Measurements from ENCODE around the gene CHST13.

The CHST13 gene

DNA sequence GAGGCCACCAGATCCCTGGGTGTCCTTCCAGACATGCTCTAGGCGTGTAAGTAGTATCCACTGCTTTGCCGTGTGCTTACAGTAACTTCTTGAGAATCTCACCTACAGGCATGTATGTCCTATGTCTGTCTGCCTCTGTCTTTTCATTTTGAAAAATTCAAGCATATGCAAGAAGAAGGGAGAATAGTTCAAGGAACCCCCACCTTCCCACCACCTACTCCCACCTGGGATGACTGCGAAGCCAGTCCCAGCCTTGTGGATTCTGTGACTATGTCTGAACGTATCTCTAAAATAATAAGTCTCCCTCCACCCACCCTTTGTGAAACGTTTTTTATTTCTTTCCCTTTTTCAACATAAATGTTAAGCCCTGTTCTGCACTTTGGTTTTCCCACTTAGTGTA is 15.0 kb downstream of the CHST13 start:
- in situ Hi-C loops (cut with MboI; ENCODE audit: low sequenced_read_pairs, unreplicated experiment): no loop called here
- no peak for DNase-seq (ENCODE audit: low spot score)
- TF ChIP-seq, protein P1, sequence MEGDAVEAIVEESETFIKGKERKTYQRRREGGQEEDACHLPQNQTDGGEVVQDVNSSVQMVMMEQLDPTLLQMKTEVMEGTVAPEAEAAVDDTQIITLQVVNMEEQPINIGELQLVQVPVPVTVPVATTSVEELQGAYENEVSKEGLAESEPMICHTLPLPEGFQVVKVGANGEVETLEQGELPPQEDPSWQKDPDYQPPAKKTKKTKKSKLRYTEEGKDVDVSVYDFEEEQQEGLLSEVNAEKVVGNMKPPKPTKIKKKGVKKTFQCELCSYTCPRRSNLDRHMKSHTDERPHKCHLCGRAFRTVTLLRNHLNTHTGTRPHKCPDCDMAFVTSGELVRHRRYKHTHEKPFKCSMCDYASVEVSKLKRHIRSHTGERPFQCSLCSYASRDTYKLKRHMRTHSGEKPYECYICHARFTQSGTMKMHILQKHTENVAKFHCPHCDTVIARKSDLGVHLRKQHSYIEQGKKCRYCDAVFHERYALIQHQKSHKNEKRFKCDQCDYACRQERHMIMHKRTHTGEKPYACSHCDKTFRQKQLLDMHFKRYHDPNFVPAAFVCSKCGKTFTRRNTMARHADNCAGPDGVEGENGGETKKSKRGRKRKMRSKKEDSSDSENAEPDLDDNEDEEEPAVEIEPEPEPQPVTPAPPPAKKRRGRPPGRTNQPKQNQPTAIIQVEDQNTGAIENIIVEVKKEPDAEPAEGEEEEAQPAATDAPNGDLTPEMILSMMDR (IDR thresholded peaks at IDR 0.05; ENCODE audit: borderline replicate concordance, control extremely low read depth, extremely low read depth, insufficient read depth, missing control alignments): no peak

DNA sequence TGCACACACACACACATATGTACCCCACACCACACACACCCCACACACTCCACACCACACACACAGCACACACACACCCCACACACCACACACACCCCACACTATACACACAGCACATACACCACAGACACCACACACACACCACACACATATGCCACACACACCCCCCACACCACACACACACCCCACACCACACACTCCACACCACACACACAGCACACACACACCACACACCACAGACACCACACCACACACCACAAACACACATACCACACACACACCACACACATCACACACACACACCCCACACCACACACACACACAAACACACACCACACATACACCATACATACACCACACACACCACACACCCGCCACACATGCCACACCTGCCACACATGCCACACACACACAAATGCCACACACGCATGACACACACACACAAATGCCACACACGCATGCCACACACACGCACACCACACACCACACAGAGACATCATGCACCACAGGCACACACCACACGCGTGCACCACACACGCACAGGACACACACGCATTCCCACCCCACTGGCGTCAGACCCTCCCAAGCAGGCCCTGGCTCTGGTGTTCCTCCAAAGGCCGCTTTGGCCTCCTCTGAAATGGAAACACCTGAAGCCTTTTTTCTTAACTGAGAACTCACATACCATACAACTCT is 15.7 kb downstream of the CHST13 start:
- in situ Hi-C loops (cut with MboI; ENCODE audit: low sequenced_read_pairs, unreplicated experiment): no loop called here
- no peak for DNase-seq (ENCODE audit: low spot score)
- TF ChIP-seq, protein P1 (IDR thresholded peaks at IDR 0.05; ENCODE audit: borderline replicate concordance, control extremely low read depth, extremely low read depth, insufficient read depth, missing control alignments): no peak

DNA sequence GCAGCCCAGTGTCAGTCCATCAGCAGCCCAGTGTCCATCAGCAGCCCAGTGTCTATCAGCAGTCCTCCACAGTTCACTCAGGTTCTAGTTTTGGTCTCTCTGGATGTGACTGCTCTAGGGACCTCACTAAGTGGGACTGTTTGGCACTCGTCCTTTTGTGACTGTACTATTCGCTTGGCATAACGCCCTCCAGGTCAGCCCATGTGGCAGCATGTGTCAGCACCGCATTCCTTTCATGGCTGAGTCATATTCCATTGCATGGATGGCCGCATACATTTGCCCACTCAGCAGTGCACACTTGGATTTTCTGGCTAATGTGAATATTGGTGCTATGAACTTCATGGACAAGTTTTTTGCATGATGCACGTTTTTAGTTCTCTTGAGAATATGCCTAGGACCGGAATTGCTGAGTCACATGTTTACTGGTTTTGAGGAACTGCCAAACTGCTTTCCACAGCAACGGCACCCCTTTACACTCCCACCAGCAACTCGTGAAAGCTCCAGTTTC is 16.4 kb downstream of the CHST13 start:
- DNase-seq (ENCODE audit: low spot score): no peak
- TF ChIP-seq, protein P1 (IDR thresholded peaks at IDR 0.05; ENCODE audit: borderline replicate concordance, control extremely low read depth, extremely low read depth, insufficient read depth, missing control alignments): no peak
- in situ Hi-C loops (cut with MboI; ENCODE audit: low sequenced_read_pairs, unreplicated experiment): no loop called here

DNA sequence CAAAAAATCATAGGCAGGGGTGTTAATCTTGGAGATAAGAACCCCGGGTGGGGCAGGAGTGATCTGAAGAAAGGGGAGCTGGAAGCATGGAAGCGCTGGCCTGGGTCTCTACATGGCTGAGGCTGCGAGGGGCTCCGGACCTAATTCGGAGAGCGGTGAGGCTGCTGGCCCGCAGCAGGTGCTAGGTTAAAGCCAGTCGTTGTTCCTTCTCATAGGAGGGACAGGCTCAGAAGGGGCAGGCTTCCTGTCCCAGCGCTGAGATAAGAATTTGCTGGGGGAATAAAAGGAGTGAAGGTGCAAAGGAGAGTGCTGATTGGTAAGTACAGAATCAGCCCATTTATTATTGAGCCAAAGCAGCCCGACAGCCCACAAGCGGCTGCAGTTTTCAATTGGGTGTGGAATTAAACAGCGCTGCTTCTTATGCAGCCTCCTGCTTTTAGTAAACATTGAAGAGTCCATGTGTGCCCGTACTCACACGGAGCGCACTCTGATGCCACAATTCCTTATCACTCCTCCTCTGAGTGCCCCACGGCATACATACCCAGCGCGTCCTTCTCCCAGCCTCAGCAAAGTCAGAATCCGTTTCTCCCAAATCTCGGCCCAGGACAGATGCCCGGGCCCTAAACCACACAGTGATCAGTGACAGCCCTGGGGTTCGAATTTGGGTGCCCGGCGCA is 17.1 kb downstream of the CHST13 start:
- DNase-seq (ENCODE audit: low spot score): no peak
- in situ Hi-C loops (cut with MboI; ENCODE audit: low sequenced_read_pairs, unreplicated experiment): no loop called here
- TF ChIP-seq, protein P1 (IDR thresholded peaks at IDR 0.05; ENCODE audit: borderline replicate concordance, control extremely low read depth, extremely low read depth, insufficient read depth, missing control alignments): no peak

DNA sequence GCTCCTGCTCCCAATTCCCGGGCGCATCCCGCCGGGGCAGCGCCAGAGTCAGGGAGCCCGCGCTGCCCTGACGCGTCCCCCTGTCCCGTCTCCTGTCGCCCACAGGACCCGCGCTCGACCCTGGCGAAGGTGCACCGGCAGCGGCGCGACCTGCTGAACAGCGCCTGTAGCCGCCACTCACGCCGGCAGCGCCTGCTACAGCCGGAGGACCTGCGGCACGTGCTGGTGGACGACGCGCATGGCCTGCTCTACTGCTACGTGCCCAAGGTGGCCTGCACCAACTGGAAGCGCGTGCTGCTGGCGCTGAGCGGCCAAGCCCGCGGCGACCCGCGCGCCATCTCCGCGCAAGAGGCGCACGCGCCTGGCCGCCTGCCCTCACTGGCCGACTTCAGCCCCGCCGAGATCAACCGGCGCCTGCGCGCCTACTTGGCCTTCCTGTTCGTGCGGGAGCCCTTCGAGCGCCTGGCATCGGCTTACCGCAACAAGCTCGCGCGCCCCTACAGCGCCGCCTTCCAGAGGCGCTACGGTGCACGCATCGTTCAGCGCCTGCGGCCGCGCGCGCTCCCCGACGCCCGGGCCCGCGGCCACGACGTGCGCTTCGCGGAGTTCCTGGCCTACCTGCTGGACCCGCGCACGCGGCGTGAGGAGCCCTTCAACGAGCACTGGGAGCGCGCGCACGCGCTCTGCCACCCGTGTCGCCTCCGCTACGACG is 17.8 kb downstream of the CHST13 start:
- no peak for DNase-seq (ENCODE audit: low spot score)
- in situ Hi-C loops (cut with MboI; ENCODE audit: low sequenced_read_pairs, unreplicated experiment): no loop called here
- TF ChIP-seq, protein P1 (IDR thresholded peaks at IDR 0.05; ENCODE audit: borderline replicate concordance, control extremely low read depth, extremely low read depth, insufficient read depth, missing control alignments): no peak

DNA sequence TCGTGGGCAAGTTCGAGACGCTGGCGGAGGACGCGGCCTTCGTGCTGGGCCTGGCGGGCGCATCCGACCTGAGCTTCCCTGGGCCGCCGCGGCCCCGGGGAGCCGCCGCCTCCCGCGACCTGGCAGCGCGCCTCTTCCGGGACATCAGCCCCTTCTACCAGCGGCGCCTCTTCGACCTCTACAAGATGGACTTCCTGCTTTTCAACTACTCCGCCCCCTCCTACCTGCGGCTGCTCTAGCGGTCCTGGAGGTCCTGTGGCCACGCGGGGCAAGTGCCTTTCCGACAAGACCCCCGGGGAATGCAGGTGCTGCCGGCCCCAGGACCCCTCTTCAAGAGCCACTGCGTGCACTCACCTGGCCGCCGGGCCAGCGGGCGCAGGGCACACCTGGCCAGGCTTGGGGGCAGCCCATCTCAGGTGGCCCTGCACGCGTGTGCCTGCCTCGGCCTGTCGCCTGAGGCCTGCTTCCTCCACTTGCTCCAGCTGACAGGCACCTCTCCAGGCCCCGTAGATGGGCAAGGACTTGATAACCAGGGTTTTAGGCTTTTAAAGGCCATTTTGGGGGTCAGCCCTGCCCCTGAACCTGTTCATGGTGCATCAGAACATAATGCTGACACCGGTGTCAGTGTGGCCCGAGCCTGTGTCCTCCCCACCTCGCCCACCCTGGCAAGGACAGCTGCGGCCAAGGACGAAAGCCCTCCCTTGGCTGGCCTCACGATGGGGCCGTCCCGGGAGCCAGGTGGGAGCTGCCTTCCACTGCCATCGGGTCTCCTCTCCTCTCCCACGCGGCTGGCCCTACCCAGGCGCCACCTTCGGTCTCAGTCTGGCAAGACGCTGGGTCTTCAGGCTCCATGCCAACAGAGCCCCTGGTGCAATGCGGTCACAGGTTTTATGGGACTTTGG is 18.6 kb downstream of the CHST13 start:
- no peak for DNase-seq (ENCODE audit: low spot score)
- TF ChIP-seq, protein P1 (IDR thresholded peaks at IDR 0.05; ENCODE audit: borderline replicate concordance, control extremely low read depth, extremely low read depth, insufficient read depth, missing control alignments): no peak
- in situ Hi-C loops (cut with MboI; ENCODE audit: low sequenced_read_pairs, unreplicated experiment): no loop called here
